ENCODE data around the gene DUS1L.
"Not testable (repeated sequence)": the region's sequence is repeated elsewhere in the genome, so short reads cannot be mapped to it uniquely, and the experiment has no call there.

DUS1L gene

DNA sequence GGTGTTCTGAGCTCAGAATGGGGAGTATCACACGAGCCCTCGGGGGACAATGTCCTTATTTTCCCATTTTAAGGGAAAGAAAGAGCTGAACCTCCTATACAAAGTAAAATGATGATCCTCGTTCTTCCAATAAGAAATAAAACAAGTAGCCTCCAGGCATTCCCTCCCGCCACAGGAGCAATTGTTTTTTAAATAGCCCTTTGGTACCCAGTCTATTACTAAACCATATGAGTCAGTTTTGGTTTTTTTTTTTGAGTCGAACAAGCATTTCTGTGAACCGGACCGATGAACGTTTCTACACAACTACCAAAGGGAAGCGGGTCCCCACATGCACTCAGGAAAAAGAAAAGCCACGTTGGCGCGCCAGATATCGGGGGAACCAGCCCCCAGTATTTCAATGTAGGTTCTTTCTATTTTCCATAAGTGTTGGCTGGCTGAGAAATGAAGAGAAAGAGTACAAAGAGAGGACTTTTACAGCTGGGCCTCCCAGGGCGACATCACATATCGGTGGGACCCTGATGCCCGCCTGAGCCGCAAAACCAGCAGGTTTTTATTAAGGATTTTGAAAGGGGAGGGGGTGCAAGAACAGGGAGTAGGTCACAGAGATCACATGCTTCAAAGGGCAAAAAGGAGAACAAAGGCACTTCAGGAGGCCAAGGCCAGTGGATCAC is 24.3 kb downstream of the DUS1L start:
- Histone ChIP-seq H4K8ac (ENCODE audit: low read depth, low read length) (no peak overlapping the region), H3K4ac (ENCODE audit: low read depth, low read length) (no peak overlapping the region)
- no CpG with 5 or more reads among the region's 17 CpGs for WGBS (ENCODE audit: extremely low coverage, insufficient coverage, low lambda C conversion rate)

DNA sequence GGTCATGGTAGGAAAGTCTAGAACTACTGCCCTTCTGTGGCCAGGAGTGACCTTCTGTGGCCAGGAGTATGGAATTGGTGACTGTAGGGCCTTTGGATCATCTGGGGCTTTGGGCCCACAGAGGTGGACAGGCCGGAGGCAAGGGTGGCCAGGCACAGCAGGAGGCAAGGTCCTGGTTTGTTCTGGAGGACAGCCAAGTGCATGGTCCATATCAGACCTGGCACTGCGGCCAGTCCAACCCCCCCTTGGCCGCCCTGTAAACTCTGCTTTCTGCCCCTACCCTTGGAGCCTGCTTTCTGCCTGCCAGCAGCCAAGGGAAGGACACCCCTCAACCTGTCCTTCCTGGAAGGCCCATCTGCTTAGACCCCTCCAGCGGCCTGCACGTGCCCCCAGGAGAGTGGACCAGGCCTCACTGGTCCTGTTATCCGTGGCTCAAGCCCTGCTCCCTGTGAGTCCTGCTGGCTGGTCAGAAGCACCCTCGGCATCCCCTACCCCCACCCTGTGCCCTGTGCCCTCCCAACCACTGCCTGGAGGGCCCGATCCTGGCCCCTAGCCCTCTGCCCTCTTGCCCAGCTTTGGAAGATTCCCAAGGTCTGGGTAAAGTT is 25.8 kb downstream of the DUS1L start:
- H3K4me3 ChIP-seq (ENCODE audit: low read length) = no peak overlapping the region
- H2BK5ac ChIP-seq (ENCODE audit: low read length) = no peak overlapping the region

More for the DNA sequence above, 24.3 kb downstream of the DUS1L start:
- no peaks in the 10 kb centered on the region for H3K79me2 ChIP-seq (ENCODE audit: control insufficient read depth, insufficient read depth, low read length)
- H3K4me3 ChIP-seq (ENCODE audit: low read length) = no peak overlapping the region
- no peaks in the 10 kb centered on the region for H3K36me3 ChIP-seq (ENCODE audit: control insufficient read depth, insufficient read depth, low read length)
- H3K56ac ChIP-seq (ENCODE audit: low read length) = no peak overlapping the region
- H3K27me3 ChIP-seq (ENCODE audit: insufficient read depth, low read length, poor library complexity) = no peaks in the 10 kb centered on the region
- H2BK120ac ChIP-seq (ENCODE audit: low read depth, low read length) = no peak overlapping the region
- no peak overlapping the region for H3K27ac ChIP-seq (ENCODE audit: low read depth, low read length)
- no peaks in the 10 kb centered on the region for H3K4me1 ChIP-seq (ENCODE audit: control insufficient read depth, low read depth, low read length)
- DNase-seq = no peak
- H3K18ac ChIP-seq (ENCODE audit: low read length) = no peak overlapping the region
- H3K4me2 ChIP-seq (ENCODE audit: low read length) = no peak overlapping the region
- H3K79me1 ChIP-seq (ENCODE audit: low read length) = no peaks in the 10 kb centered on the region
- H2AK5ac ChIP-seq (ENCODE audit: low read length) = no peak overlapping the region
- no peak overlapping the region for H2BK15ac ChIP-seq (replicated peaks; ENCODE audit: low read depth)
- H4K5ac ChIP-seq (ENCODE audit: low read length) = no peak overlapping the region
- no peak overlapping the region for H2BK5ac ChIP-seq (ENCODE audit: low read length)
- H3K23ac ChIP-seq (ENCODE audit: low read length) = no peak overlapping the region
- H3K9ac ChIP-seq (ENCODE audit: low read length) = no peak overlapping the region

DNA sequence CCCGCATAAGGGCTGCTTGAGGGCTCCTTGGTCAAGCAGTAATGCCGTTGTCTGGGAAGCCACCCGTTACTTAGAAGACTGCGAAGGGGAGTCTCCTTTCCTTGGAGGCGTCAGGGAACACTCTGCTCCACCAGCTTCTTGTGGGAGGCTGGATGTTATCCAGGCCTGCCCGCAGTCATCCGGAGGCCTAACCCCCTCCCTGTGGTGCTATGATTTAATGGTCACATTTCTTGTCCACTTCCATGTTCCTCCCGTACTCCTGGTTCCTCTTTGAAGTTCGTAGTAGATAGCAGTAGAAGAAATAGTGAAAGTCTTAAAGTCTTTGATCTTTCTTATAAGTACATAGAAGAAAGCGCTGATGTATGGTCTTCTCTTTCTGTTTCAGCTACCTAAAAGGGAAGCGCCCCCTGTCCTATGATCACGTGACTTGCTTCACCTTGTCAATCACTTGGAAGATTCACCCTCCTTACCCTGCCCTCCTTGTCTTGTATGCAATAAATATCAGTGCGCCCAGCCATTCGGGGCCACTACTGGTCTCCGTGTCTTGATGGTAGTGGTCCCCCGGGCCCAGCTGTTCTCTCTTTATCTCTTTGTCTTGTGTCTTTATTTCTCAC is 26.7 kb downstream of the DUS1L start:
- not testable (repeated sequence) for H3K56ac ChIP-seq (ENCODE audit: low read length); H2BK5ac ChIP-seq (ENCODE audit: low read length); DNase-seq; H3K18ac ChIP-seq (ENCODE audit: low read length); H3K79me2 ChIP-seq (ENCODE audit: control insufficient read depth, insufficient read depth, low read length); H3K27ac ChIP-seq (ENCODE audit: low read depth, low read length); H3K4me3 ChIP-seq (ENCODE audit: low read length); H2AK5ac ChIP-seq (ENCODE audit: low read length); H3K27me3 ChIP-seq (ENCODE audit: insufficient read depth, low read length, poor library complexity); H3K4me2 ChIP-seq (ENCODE audit: low read length); H4K8ac ChIP-seq (ENCODE audit: low read depth, low read length); H3K79me1 ChIP-seq (ENCODE audit: low read length); H3K9ac ChIP-seq (ENCODE audit: low read length); H2BK15ac ChIP-seq (replicated peaks; ENCODE audit: low read depth); H3K23ac ChIP-seq (ENCODE audit: low read length); H3K36me3 ChIP-seq (ENCODE audit: control insufficient read depth, insufficient read depth, low read length); H3K4ac ChIP-seq (ENCODE audit: low read depth, low read length); H3K4me1 ChIP-seq (ENCODE audit: control insufficient read depth, low read depth, low read length); H4K5ac ChIP-seq (ENCODE audit: low read length); H2BK120ac ChIP-seq (ENCODE audit: low read depth, low read length)
- no CpG with 5 or more reads among the region's 16 CpGs for WGBS (ENCODE audit: extremely low coverage, insufficient coverage, low lambda C conversion rate)

More for the DNA sequence above, 25.8 kb downstream of the DUS1L start:
- no peak overlapping the region for H3K27ac ChIP-seq (ENCODE audit: low read depth, low read length)
- H3K23ac ChIP-seq (ENCODE audit: low read length) = no peak overlapping the region
- H2BK120ac ChIP-seq (ENCODE audit: low read depth, low read length) = no peak overlapping the region
- H3K9ac ChIP-seq (ENCODE audit: low read length) = no peak overlapping the region
- H3K79me1 ChIP-seq (ENCODE audit: low read length) = no peaks in the 10 kb centered on the region
- H3K4me1 ChIP-seq (ENCODE audit: control insufficient read depth, low read depth, low read length) = no peaks in the 10 kb centered on the region
- no peaks in the 10 kb centered on the region for H3K27me3 ChIP-seq (ENCODE audit: insufficient read depth, low read length, poor library complexity)
- no peak overlapping the region for H3K4ac ChIP-seq (ENCODE audit: low read depth, low read length)
- H3K4me2 ChIP-seq (ENCODE audit: low read length) = no peak overlapping the region
- H3K79me2 ChIP-seq (ENCODE audit: control insufficient read depth, insufficient read depth, low read length) = no peaks in the 10 kb centered on the region
- no peak overlapping the region for H3K56ac ChIP-seq (ENCODE audit: low read length)
- H3K18ac ChIP-seq (ENCODE audit: low read length) = no peak overlapping the region
- no peak overlapping the region for H2BK15ac ChIP-seq (replicated peaks; ENCODE audit: low read depth)
- no peak overlapping the region for H4K8ac ChIP-seq (ENCODE audit: low read depth, low read length)
- H2AK5ac ChIP-seq (ENCODE audit: low read length) = no peak overlapping the region
- H4K5ac ChIP-seq (ENCODE audit: low read length) = no peak overlapping the region
- WGBS (ENCODE audit: extremely low coverage, insufficient coverage, low lambda C conversion rate) = no CpG with 5 or more reads among the region's 8 CpGs
- DNase-seq = no peak
- H3K36me3 ChIP-seq (ENCODE audit: control insufficient read depth, insufficient read depth, low read length) = no peaks in the 10 kb centered on the region

DNA sequence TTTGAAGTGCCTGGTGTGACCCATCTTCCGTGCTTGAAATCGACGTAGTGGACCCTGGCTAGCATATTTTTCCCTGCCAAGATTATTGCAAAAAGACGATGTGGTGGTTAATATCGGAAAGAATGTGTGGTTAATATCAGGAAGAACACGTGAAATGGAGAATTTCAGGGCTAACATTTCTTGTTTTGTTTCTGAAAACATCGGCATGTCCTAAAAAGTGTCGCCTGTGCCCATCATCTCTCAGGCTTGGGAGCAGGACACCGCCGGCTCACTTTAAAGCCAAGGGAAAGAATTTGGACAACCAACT is 27.8 kb downstream of the DUS1L start:
- Histone ChIP-seq H2BK15ac (replicated peaks; ENCODE audit: low read depth) (no peak overlapping the region), H4K8ac (ENCODE audit: low read depth, low read length) (no peak overlapping the region), H3K79me2 (ENCODE audit: control insufficient read depth, insufficient read depth, low read length) (no peaks in the 10 kb centered on the region), H3K23ac (ENCODE audit: low read length) (no peak overlapping the region), H3K79me1 (ENCODE audit: low read length) (no peaks in the 10 kb centered on the region), H3K27ac (ENCODE audit: low read depth, low read length) (no peak overlapping the region), H2BK5ac (ENCODE audit: low read length) (no peak overlapping the region), H2AK5ac (ENCODE audit: low read length) (no peak overlapping the region), H3K4ac (ENCODE audit: low read depth, low read length) (no peak overlapping the region), H3K9ac (ENCODE audit: low read length) (no peak overlapping the region), H3K27me3 (ENCODE audit: insufficient read depth, low read length, poor library complexity) (no peaks in the 10 kb centered on the region), H3K56ac (ENCODE audit: low read length) (no peak overlapping the region), H3K36me3 (ENCODE audit: control insufficient read depth, insufficient read depth, low read length) (no peaks in the 10 kb centered on the region), H3K4me2 (ENCODE audit: low read length) (peak overlapping the region; percentile 3), H3K4me3 (ENCODE audit: low read length) (no peak overlapping the region), H4K5ac (ENCODE audit: low read length) (no peak overlapping the region), H3K4me1 (ENCODE audit: control insufficient read depth, low read depth, low read length) (no peaks in the 10 kb centered on the region), H3K18ac (ENCODE audit: low read length) (no peak overlapping the region), H2BK120ac (ENCODE audit: low read depth, low read length) (no peak overlapping the region)
- no CpG with 5 or more reads among the region's 10 CpGs for WGBS (ENCODE audit: extremely low coverage, insufficient coverage, low lambda C conversion rate)
- no peak for DNase-seq

DNA sequence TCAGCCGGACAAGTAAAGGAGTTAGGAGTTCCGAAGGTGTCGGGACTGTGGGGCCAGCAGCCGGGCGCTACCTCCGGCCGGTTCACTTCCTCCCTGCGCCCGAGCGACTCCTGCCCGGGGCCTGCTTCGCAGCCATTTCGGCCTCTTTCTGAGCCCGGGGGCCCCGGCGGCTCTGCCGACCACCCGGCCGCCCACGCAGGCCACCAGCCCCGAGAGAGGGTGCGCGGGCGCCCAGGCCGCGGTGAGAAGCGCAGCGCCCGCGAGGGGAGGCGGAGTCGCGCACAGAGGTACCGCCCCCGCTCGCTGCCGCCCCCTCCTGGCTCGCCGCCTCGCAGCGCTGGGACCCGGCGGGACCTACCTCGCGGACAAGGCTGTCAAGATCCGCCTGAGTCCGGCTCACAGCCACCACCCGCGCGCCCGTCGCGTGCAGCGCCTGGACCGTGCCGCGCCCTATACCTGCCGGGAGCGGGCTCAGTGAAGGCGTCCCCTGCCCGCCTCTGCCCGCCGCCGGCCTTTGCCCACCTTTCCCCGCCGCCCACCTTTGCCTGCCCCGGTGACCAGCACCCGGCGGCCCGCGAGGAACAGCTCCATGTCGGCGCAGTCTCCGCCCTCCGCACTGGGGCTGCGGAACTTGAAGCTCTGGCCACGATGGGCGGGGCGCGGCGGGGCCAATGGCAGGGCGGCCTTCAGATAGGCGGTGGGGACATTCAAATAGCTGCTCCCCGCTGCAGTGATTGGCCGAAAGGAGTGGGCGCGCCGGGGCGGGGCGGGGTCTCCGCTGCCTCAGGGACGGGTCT is 28.3 kb downstream of the DUS1L start, which contains the start of gene DCXR:
Gene DCXR, minus strand, starts transcription at position 606 of the 797 bp plus-strand sequence. Its CDS starts 15 bp downstream, at position 591.
- H2BK15ac ChIP-seq (replicated peaks; ENCODE audit: low read depth) = no peak within 1 kb of the TSS
- H4K8ac ChIP-seq (ENCODE audit: low read depth, low read length) = no peak within 1 kb of the TSS
- peak within 1 kb of the TSS; percentile 45 for H3K23ac ChIP-seq (ENCODE audit: low read length)
- DNase-seq = peak; percentile 98
- H3K56ac ChIP-seq (ENCODE audit: low read length) = peak within 1 kb of the TSS; percentile 91
- peak within 1 kb of the TSS; percentile 39 for H3K4me3 ChIP-seq (ENCODE audit: low read length)
- H2BK5ac ChIP-seq (ENCODE audit: low read length) = no peak within 1 kb of the TSS
- H3K9ac ChIP-seq (ENCODE audit: low read length) = peak within 1 kb of the TSS; percentile 89
- no peak within 1 kb of the TSS for H4K5ac ChIP-seq (ENCODE audit: low read length)
- peak within 1 kb of the TSS; percentile 68 for H3K27ac ChIP-seq (ENCODE audit: low read depth, low read length)
- H3K4me1 ChIP-seq (ENCODE audit: control insufficient read depth, low read depth, low read length) = no peaks in the 10 kb centered on the region
- no peak within 1 kb of the TSS for H2BK120ac ChIP-seq (ENCODE audit: low read depth, low read length)
- WGBS (ENCODE audit: extremely low coverage, insufficient coverage, low lambda C conversion rate) = no CpG with 5 or more reads among the region's 92 CpGs
- no peaks in the 10 kb centered on the region for H3K79me2 ChIP-seq (ENCODE audit: control insufficient read depth, insufficient read depth, low read length)
- H3K27me3 ChIP-seq (ENCODE audit: insufficient read depth, low read length, poor library complexity) = no peaks in the 10 kb centered on the region
- H3K36me3 ChIP-seq (ENCODE audit: control insufficient read depth, insufficient read depth, low read length) = no peaks in the 10 kb centered on the region
- H3K79me1 ChIP-seq (ENCODE audit: low read length) = no peaks in the 10 kb centered on the region
- no peak within 1 kb of the TSS for H3K4ac ChIP-seq (ENCODE audit: low read depth, low read length)
- no peak within 1 kb of the TSS for H2AK5ac ChIP-seq (ENCODE audit: low read length)
- H3K4me2 ChIP-seq (ENCODE audit: low read length) = peak within 1 kb of the TSS; percentile 96
- H3K18ac ChIP-seq (ENCODE audit: low read length) = peak within 1 kb of the TSS; percentile 33

All from mesendoderm (in vitro differentiated cells).